ENCODE data around the gene DYRK3. TPM values are rescaled to one million over a fixed set of nuclear protein-coding genes. Genes with fewer than 3 reads are reported as not detected.
A peak's percentile ranks its signal among the peaks of the same experiment; 100 is the strongest.

Gene DYRK3
- total and polyA plus RNA-seq, 9 of the 15 experiments (the other 6 are each of a cell fraction or from before 2014, with no cell fraction given) = 4.5 to 33.7 (median 25.7) TPM

GRCh38 chr1:206651014-206651413 is 15.7 kb downstream of the DYRK3 start:
- Histone ChIP-seq H3K27me3 (ENCODE audit: control insufficient read depth in 2 of 2, insufficient read depth in 2 of 2, low read length in 2 of 2) (no peaks in the 10 kb centered on the region), H3K27ac (ENCODE audit: extremely low read depth, low read depth, low read length) (peak overlapping the region; percentile 71), H3K79me2 (ENCODE audit: control insufficient read depth, insufficient read depth, low read length) (peaks cover 44% of the 10 kb centered on the region), H4K20me1 (replicated peaks; ENCODE audit: control insufficient read depth, insufficient read depth, low read length) (no peaks in the 10 kb centered on the region), H3K9me1 (ENCODE audit: control insufficient read depth, insufficient read depth, low read length) (no peaks in the 10 kb centered on the region), H3K4me2 (ENCODE audit: insufficient read depth, low read length) (peak overlapping the region; percentile 62; the same call in 1 of the 2 replicates), H3K9ac (ENCODE audit: insufficient read depth in 1 of 2, low read depth in 2 of 2, low read length in 2 of 2) (no peak overlapping the region), H3K36me3 (ENCODE audit: control insufficient read depth, insufficient read depth, low read length) (peaks cover 65% of the 10 kb centered on the region), H3K4me3 (no peak overlapping the region), H3K9me3 (replicated peaks; ENCODE audit: control insufficient read depth, insufficient read depth, low read depth, low read length) (no peaks in the 10 kb centered on the region), H3K4me1 (replicated peaks in 1 of 2; ENCODE audit: control insufficient read depth in 2 of 2, insufficient read depth in 2 of 2, low read length in 2 of 2) (peaks cover 16 to 63% of the 10 kb centered on the region in 2 experiments), H2AFZ (ENCODE audit: low read depth, low read length) (no peak overlapping the region)
- FAIRE-seq = peak; percentile 23
- in situ Hi-C loops (cut with MboI) (no loop called here), intact Hi-C loops (cut with micrococcal nuclease) (no loop called here)
- no peak for TF ChIP-seq PHB (CRISPR knock-in tag; IDR thresholded peaks at IDR 0.05)
- no peak for TF ChIP-seq ATF7 (IDR thresholded peaks at IDR 0.05)
- 0 out of 2 replicates have a peak, but pooled peaks have one; percentile 48 for TF ChIP-seq GATAD2A (IDR thresholded peaks at IDR 0.05)
- TF ChIP-seq CTBP1 (IDR thresholded peaks at IDR 0.05; ENCODE audit: borderline replicate concordance) = 0 out of 2 replicates have a peak, but pooled peaks have one; percentile 19
- no peak for TF ChIP-seq RFX5 (IDR thresholded peaks at IDR 0.05; ENCODE audit: low read depth, low read length)
- TF ChIP-seq CGGBP1 (CRISPR knock-in tag; IDR thresholded peaks at IDR 0.05) = no peak
- TF ChIP-seq MIER1 (IDR thresholded peaks at IDR 0.05; ENCODE audit: low read depth) = peak; percentile 94
- no peak for TF ChIP-seq CTCF (IDR thresholded peaks at IDR 0.05 in 2 of 3, conservative IDR thresholded peaks at IDR 0.05 in 1 of 3; ENCODE audit: insufficient read depth in 2 of 3, low read depth in 1 of 3, low read length in 3 of 3)
- TF ChIP-seq HSF4 (CRISPR knock-in tag; IDR thresholded peaks at IDR 0.05; ENCODE audit: borderline replicate concordance) = peak; percentile 31; the same call in 1 of the 2 replicates
- no peak for TF ChIP-seq GABPB2 (CRISPR knock-in tag; conservative IDR thresholded peaks at IDR 0.05)
- TF ChIP-seq CBFA2T3 (IDR thresholded peaks at IDR 0.05) = peak; percentile 42
- TF ChIP-seq ETS1 (conservative IDR thresholded peaks at IDR 0.05; ENCODE audit: control insufficient read depth, low read depth, low read length) = no peak
- TF ChIP-seq ZNF644 (tag; IDR thresholded peaks at IDR 0.05; ENCODE audit: low read depth) = 0 out of 2 replicates have a peak, but pooled peaks have one; percentile 3
- no peak for DNase-seq (ENCODE audit: extremely low read depth in 1 of 4, low spot score in 3 of 4)
- ChIA-PET POLR2A (interaction anchor here (0.6 to 7.8 kb wide), 6 partner anchors 8 to 114 kb away, joined by 3 to 59 read pairs (median 13); partner anchors contain the start of gene DYRK3), CTCF (ENCODE audit: low intra/inter-chr PET ratio) (no interaction called here)
- ATAC-seq = no peak
- 32% methylated on average over 3 of the region's 3 CpGs for WGBS (ENCODE audit: insufficient coverage, low coverage, missing lambda C conversion rate)
- no TSS peak for BruUV-seq (replicated peaks)
